ENCODE data around the gene ADAMTSL1. TPM values are rescaled to one million over a fixed set of nuclear protein-coding genes. Genes with fewer than 3 reads are reported as not detected.

Gene ADAMTSL1
- total RNA-seq, 1 experiment from 2014 or later = not detected

GRCh38 chr9:18610956-18611355 lies 137.0 kb downstream of the ADAMTSL1 start:
- CTCF ChIA-PET = no interaction called here
- Histone ChIP-seq H3K4me1 (ENCODE audit: control insufficient read depth in 1 of 2, insufficient read depth in 2 of 2, low read length in 2 of 2) (no peaks in the 10 kb centered on the region), H3K4me3 (replicated peaks in 1 of 2; ENCODE audit: low read depth in 1 of 2, low read length in 2 of 2) (no peak overlapping the region), H3K27ac (ENCODE audit: low read depth, low read length) (no peak overlapping the region), H2AFZ (ENCODE audit: low read depth, low read length, poor library complexity, severe bottlenecking) (no peak overlapping the region), H3K27me3 (ENCODE audit: insufficient read depth, low read length) (no peaks in the 10 kb centered on the region), H3K4me2 (ENCODE audit: low read length) (no peak overlapping the region), H3K9ac (ENCODE audit: low read length) (no peak overlapping the region), H3K36me3 (ENCODE audit: control insufficient read depth in 1 of 2, insufficient read depth in 2 of 2, low read length in 2 of 2) (no peaks in the 10 kb centered on the region), H3K9me2 (ENCODE audit: insufficient read depth) (no peaks in the 10 kb centered on the region), H4K20me1 (ENCODE audit: insufficient read depth) (no peaks in the 10 kb centered on the region), H3K79me2 (ENCODE audit: insufficient read depth, low read length) (no peaks in the 10 kb centered on the region), H3K9me3 (ENCODE audit: control insufficient read depth in 1 of 2, insufficient read depth in 1 of 2, low read depth in 1 of 2, low read length in 2 of 2) (no peaks in the 10 kb centered on the region)
- POLR2A ChIA-PET = no interaction called here
- DNase-seq (ENCODE audit: low read depth, low spot score) (no peak), ATAC-seq (no peak)
- BruUV-seq (replicated peaks) = no TSS peak
- TF ChIP-seq SIN3A (IDR thresholded peaks at IDR 0.05; ENCODE audit: low read depth) = no peak
- no peak for TF ChIP-seq FOSL1 (IDR thresholded peaks at IDR 0.05; ENCODE audit: low read depth)
- TF ChIP-seq REST (IDR thresholded peaks at IDR 0.05; ENCODE audit: low read depth) = no peak
- TF ChIP-seq, protein P1, sequence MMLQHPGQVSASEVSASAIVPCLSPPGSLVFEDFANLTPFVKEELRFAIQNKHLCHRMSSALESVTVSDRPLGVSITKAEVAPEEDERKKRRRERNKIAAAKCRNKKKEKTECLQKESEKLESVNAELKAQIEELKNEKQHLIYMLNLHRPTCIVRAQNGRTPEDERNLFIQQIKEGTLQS (IDR thresholded peaks at IDR 0.05) = no peak
- TF ChIP-seq POLR2A (IDR thresholded peaks at IDR 0.05; ENCODE audit: borderline replicate concordance, extremely low read depth, insufficient read depth, insufficient read length) = no peak
- RAD21 ChIA-PET (ENCODE audit: low non-redundant PET in 1 of 2, low total read pairs in 2 of 2, uncharacterized antibody in 2 of 2, unreplicated experiment in 2 of 2) = no interaction called here
- intact Hi-C loops (cut with micrococcal nuclease) = no loop called here

GRCh38 chr9:18611971-18612370 lies 138.0 kb downstream of the ADAMTSL1 start:
- H3K9me3 ChIP-seq (ENCODE audit: control insufficient read depth in 1 of 2, insufficient read depth in 1 of 2, low read depth in 1 of 2, low read length in 2 of 2) = no peaks in the 10 kb centered on the region
- H3K27ac ChIP-seq (ENCODE audit: low read depth, low read length) = no peak overlapping the region
- H2AFZ ChIP-seq (ENCODE audit: low read depth, low read length, poor library complexity, severe bottlenecking) = no peak overlapping the region
- H3K4me1 ChIP-seq (ENCODE audit: control insufficient read depth in 1 of 2, insufficient read depth in 2 of 2, low read length in 2 of 2) = no peaks in the 10 kb centered on the region
- H3K4me3 ChIP-seq (replicated peaks in 1 of 2; ENCODE audit: low read depth in 1 of 2, low read length in 2 of 2) = no peak overlapping the region
- H3K9me2 ChIP-seq (ENCODE audit: insufficient read depth) = no peaks in the 10 kb centered on the region
- RAD21 ChIA-PET (ENCODE audit: low non-redundant PET in 1 of 2, low total read pairs in 2 of 2, uncharacterized antibody in 2 of 2, unreplicated experiment in 2 of 2) = no interaction called here
- no TSS peak for BruUV-seq (replicated peaks)
- no peaks in the 10 kb centered on the region for H3K36me3 ChIP-seq (ENCODE audit: control insufficient read depth in 1 of 2, insufficient read depth in 2 of 2, low read length in 2 of 2)
- DNase-seq (ENCODE audit: low read depth, low spot score) = no peak
- no peak for ATAC-seq
- H3K9ac ChIP-seq (ENCODE audit: low read length) = no peak overlapping the region
- H4K20me1 ChIP-seq (ENCODE audit: insufficient read depth) = no peaks in the 10 kb centered on the region
- intact Hi-C loops (cut with micrococcal nuclease) = no loop called here
- no peaks in the 10 kb centered on the region for H3K27me3 ChIP-seq (ENCODE audit: insufficient read depth, low read length)
- POLR2A ChIA-PET = no interaction called here
- H3K4me2 ChIP-seq (ENCODE audit: low read length) = no peak overlapping the region
- TF ChIP-seq TCF7L2 (IDR thresholded peaks at IDR 0.05; ENCODE audit: borderline replicate concordance, extremely low read depth, insufficient read depth, insufficient read length) = no peak
- CTCF ChIA-PET = no interaction called here
- no peaks in the 10 kb centered on the region for H3K79me2 ChIP-seq (ENCODE audit: insufficient read depth, low read length)
